Adrenal gland (tissue), 12 donors: ENCODE measurements around the gene DCC. TPM values are rescaled to one million over a fixed set of nuclear protein-coding genes. Genes with fewer than 3 reads are reported as not detected.

Experiments used
- DNase-seq, 7 donors: peaks; one replicate each; pipeline ENCODE4 v3.0.0-alpha.2; 2019 to 2020
- H3K27ac ChIP-seq, 5 donors: fragments of 200-600 bp; sonication (generic) in 4 of 5; 1 replicate in 3 of 5; 2 replicates in 2 of 5; pipeline versions ENCODE4 v1.5.1 to v1.8.0; 2016 to 2020; ENCODE audit warnings: mild to moderate bottlenecking in 1 of 5
- H3K27me3 ChIP-seq: fragments of 200-600 bp; 2 replicates; pipeline ENCODE4 v1.8.0; 2021
- H3K36me3 ChIP-seq, 2 donors: fragments of 200-600 bp; replicated peaks in 1 of 2; 1 replicate in 1 of 2; 2 replicates in 1 of 2; pipeline versions ENCODE4 v1.5.1 to v1.8.0; 2018 to 2022
- H3K4me1 ChIP-seq, 2 donors: fragments of 200-600 bp; replicated peaks in 1 of 2; 1 replicate in 1 of 2; 2 replicates in 1 of 2; pipeline versions ENCODE4 v1.5.1 to v1.8.0; 2018 to 2021
- H3K4me3 ChIP-seq, 4 donors: fragments of 200-600 bp; sonication (generic) in 3 of 4; one replicate each; pipeline ENCODE4 v1.5.1; 2016 to 2018
- H3K9me3 ChIP-seq, 3 donors: fragments of 200-600 bp; sonication (generic) in 1 of 3; replicated peaks in 1 of 3; 1 replicate in 2 of 3; 2 replicates in 1 of 3; pipeline versions ENCODE4 v1.5.1 to v1.8.0; 2016 to 2021
- POLR2A ChIP-seq, 2 donors: fragments of 450-650 bp; IDR thresholded peaks; one replicate each; pipeline ENCODE4 v1.6.1; 2017; ENCODE audit warnings: antibody characterized with exemption in 2 of 2, mild to moderate bottlenecking in 2 of 2, moderate library complexity in 1 of 2
- WGBS, 4 donors: extraction: QIAGEN DNeasy Blood & Tissue Kit in 2 of 4; methylation state at CpG; one replicate each; pipeline versions ENCODE4 v1.1.5 to v1.1.7; 2013 to 2017; 5-methylcytosine and 5-hydroxymethylcytosine counted together
- intact Hi-C, 2 donors: fragments of 100-400 bp; cut with DNase I; formaldehyde crosslinking; loops; one replicate each; pipeline versions ENCODE4 v1.14.1 to v1.15.0; 2022 to 2023
- polyA plus RNA-seq, 3 donors: library from polyadenylated mRNA; stranded (reverse); fragments of 200-250 nt in 2 of 3; fragments of 350-450 nt in 1 of 3; fragmentation: Illumina TruSeq in 1 of 3; extraction: RNeasy Lipid Tissue Mini Kit (QIAGEN cat#74804) in 1 of 3; gene quantifications; one replicate each; pipeline ENCODE4 v1.2.3, GENCODE V29; 2013 to 2014
- total RNA-seq, 9 donors: library from RNA; depleted of rRNA in 4 of 9; stranded (reverse); fragments of >200 nt in 4 of 9; fragments of 120-200 nt in 1 of 9; fragmentation: NEBNext Ultra II Directional in 1 of 9; extraction: Animal tissue kit (Norgen Biotek cat#: 25700) in 1 of 9; gene quantifications; one replicate each; pipeline versions ENCODE4 v1.1.0 to v1.2.4, GENCODE V29; 2013 to 2023
- TF ChIP-seq, protein P1 (sequence below), 6 experiments: fragments of 450-650 bp in 4 of 6; fragments of 200-600 bp in 2 of 6; sonication (generic) in 1 of 6; IDR thresholded peaks; 1 replicate in 5 of 6; 2 replicates in 1 of 6; pipeline versions ENCODE4 v1.5.1 to v1.8.0; 2016 to 2021; ENCODE audit warnings: antibody characterized with exemption in 6 of 6, mild to moderate bottlenecking in 2 of 6, moderate library complexity in 1 of 6
- donor health status: healthy with polysubstance abuse.
- donor health status: Bipolar disorder and iron deficiency.
- donor health status: DM: yes; HTN: yes; CAD: no.
- donor health status: DM: no; HTN: no; CAD: no.
- donor health status: DM: no; HTN: no; CAD: no.
- donor health status: DM: yes; HTN: yes; CAD: no.

DCC gene
- total and polyA plus RNA-seq, 12 donors = 0.33 to 3.5 (median 1.1) TPM; not detected in 1

DNA sequence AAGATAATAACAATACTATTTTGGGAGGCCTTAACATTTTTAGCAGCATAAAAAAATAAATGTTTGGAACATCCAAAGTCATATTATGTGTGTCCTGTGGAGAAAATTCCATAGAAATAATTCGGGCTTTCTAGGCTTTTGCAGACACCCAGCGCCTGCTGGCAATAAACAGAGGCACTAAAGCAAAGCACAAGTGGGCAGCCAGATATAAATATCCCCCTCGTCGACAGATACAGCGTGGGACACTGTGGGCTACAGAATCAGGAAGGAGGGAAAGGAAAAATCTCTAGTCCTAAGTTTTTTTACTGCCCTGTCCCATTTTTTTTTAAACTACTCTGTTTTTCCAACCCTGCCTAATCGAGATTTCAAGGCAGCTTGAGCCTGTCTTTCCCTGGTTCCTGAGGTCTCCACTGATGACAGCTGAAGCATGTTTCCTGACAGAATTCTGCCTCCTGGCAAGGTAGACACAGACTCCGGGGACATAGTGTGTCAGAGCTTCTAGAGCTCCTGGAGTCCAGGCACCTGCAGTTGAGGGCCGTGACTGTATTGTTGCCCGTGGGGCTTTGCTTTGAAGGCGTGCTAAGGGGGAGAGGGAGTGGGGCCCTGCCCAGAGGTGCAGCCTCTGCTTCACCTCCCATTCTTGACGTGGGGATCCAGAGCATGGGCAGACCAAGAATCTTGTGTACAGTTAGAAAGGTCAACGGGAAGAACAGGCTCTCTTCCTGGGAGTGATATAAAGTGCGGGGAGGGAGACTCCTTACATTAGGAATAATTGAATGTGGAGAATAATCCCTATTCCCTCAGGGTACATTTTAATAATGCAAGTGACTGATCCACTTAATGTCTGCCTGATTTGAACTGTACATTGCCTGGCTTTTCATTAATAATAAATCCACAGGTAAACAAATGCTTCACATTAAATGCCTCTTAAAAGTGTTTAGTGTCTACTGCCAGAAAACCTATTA lies 232.3 kb downstream of the DCC start:
- intact Hi-C loops = no loop called here
- Histone ChIP-seq H3K27ac (no peak overlapping the region), H3K36me3 (no peaks in the 10 kb centered on the region), H3K27me3 (no peaks in the 10 kb centered on the region), H3K4me3 (no peak overlapping the region), H3K9me3 (no peaks in the 10 kb centered on the region), H3K4me1 (no peaks in the 10 kb centered on the region)
- TF ChIP-seq POLR2A (IDR thresholded peaks at IDR 0.05) = no peak
- TF ChIP-seq, protein P1, sequence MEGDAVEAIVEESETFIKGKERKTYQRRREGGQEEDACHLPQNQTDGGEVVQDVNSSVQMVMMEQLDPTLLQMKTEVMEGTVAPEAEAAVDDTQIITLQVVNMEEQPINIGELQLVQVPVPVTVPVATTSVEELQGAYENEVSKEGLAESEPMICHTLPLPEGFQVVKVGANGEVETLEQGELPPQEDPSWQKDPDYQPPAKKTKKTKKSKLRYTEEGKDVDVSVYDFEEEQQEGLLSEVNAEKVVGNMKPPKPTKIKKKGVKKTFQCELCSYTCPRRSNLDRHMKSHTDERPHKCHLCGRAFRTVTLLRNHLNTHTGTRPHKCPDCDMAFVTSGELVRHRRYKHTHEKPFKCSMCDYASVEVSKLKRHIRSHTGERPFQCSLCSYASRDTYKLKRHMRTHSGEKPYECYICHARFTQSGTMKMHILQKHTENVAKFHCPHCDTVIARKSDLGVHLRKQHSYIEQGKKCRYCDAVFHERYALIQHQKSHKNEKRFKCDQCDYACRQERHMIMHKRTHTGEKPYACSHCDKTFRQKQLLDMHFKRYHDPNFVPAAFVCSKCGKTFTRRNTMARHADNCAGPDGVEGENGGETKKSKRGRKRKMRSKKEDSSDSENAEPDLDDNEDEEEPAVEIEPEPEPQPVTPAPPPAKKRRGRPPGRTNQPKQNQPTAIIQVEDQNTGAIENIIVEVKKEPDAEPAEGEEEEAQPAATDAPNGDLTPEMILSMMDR (IDR thresholded peaks at IDR 0.05) = no peak
- 43 to 54% (median 48%) methylated on average over 13 of the region's 13 CpGs for WGBS, 4 donors
- no peak for DNase-seq

DNA sequence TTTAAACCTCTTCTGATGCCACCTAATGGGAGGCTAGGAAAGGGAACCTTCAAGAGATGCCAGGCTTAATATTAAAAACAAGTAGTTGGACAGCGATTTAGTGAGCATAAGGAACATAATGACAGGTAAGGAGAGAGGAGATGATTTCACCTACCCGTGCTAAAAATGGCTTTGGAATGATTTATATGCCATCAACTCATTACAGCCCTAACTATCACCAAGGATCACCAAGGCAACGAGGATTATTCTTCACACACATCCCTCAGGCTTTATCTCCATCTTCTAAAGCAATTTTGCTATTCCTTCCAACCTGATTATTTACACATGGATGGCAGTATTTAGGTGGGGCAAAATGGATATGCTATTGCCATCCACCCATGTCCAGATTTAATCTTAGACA lies 237.8 kb downstream of the DCC start:
- intact Hi-C loops = no loop called here
- no peak for DNase-seq
- Histone ChIP-seq H3K4me1 (no peaks in the 10 kb centered on the region), H3K27me3 (no peaks in the 10 kb centered on the region), H3K36me3 (no peaks in the 10 kb centered on the region), H3K4me3 (no peak overlapping the region), H3K27ac (no peak overlapping the region), H3K9me3 (no peaks in the 10 kb centered on the region)
- TF ChIP-seq, protein P1 (IDR thresholded peaks at IDR 0.05) = no peak
- TF ChIP-seq POLR2A (IDR thresholded peaks at IDR 0.05) = no peak
- 52 to 63% (median 56%) methylated on average over 3 of the region's 3 CpGs for WGBS, 4 donors

DNA sequence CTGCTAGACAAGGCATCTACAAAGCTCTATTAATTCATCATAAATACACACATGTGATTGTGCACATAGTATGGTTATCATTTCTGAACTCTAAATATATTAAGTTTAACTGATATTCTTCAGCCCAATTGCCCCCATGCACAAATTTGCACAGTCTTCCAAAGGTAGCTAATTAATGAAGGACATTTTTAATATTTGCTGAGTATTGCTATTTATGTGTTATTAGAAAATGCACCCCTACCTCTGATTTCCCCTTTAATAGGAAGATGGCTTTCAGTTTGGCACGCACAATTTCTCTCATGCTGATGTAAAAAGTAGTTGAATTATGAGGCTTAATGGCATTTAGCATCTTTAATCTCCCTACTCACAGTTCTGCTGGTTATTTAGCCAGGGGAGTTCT lies 242.1 kb downstream of the DCC start:
- Histone ChIP-seq H3K27me3 (no peaks in the 10 kb centered on the region), H3K4me1 (no peaks in the 10 kb centered on the region), H3K4me3 (no peak overlapping the region), H3K9me3 (no peaks in the 10 kb centered on the region), H3K36me3 (no peaks in the 10 kb centered on the region), H3K27ac (no peak overlapping the region)
- DNase-seq = no peak
- intact Hi-C loops = no loop called here
- TF ChIP-seq, protein P1 (IDR thresholded peaks at IDR 0.05) = no peak
- TF ChIP-seq POLR2A (IDR thresholded peaks at IDR 0.05) = no peak
- 22 to 50% (median 49%) methylated on average over 1 of the region's 1 CpG for WGBS, 4 donors

DNA sequence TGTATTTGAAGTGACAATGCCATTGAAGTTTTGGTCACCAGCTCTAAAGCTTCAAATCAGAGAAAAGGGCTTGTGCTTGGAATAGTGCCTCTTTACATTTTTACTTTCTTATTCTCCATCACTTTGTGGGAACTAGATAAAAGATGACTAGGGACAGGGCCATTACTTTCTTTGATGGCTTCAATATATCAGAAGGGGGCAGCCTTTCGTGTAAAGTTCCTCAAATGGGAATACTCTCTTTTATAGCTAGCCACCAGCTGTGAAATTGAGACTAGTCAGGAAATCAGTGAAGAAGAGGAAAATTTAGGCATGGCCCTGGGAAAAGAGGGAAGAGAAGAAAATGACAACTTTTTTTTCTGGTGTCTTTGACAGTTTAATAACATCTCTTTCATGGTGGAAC lies 242.5 kb downstream of the DCC start:
- Histone ChIP-seq H3K4me1 (no peaks in the 10 kb centered on the region), H3K27ac (no peak overlapping the region), H3K9me3 (no peaks in the 10 kb centered on the region), H3K36me3 (no peaks in the 10 kb centered on the region), H3K27me3 (no peaks in the 10 kb centered on the region), H3K4me3 (no peak overlapping the region)
- TF ChIP-seq POLR2A (IDR thresholded peaks at IDR 0.05) = no peak
- TF ChIP-seq, protein P1 (IDR thresholded peaks at IDR 0.05) = no peak
- 9 to 20% (median 12%) methylated on average over 1 of the region's 1 CpG for WGBS, 4 donors
- no peak for DNase-seq
- intact Hi-C loops = no loop called here
